WTC11 (cell line): Measurements from ENCODE around the gene FAM124A. TPM values are rescaled to one million over a fixed set of nuclear protein-coding genes. Genes with fewer than 3 reads are reported as not detected.
"Not testable (repeated sequence)": the region's sequence is repeated elsewhere in the genome, so short reads cannot be mapped to it uniquely, and the experiment has no call there.

Experiments used
- ATAC-seq: fragments of 200-7000 bp; cut with Tn5 transposase; 2 replicates; pipeline ENCODE4 v1.10.0; 2021; ENCODE audit warnings: mild to moderate bottlenecking, moderate library complexity
- CTCF ChIA-PET: fragments of 300-600 bp; sonication (Branson Sonifier 250); formaldehyde crosslinking; loops from one replicate; lab custom pipeline; 2021; ENCODE audit warnings: antibody characterized with exemption; lab: Charles Lee
- POLR2A ChIA-PET: fragments of 350-600 bp; sonication (Branson Sonifier 250); formaldehyde crosslinking; loops from one replicate; lab custom pipeline; 2021; ENCODE audit warnings: antibody characterized with exemption; lab: Charles Lee
- DNase-seq: peaks from one replicate; pipeline ENCODE4 v3.0.0; 2021; ENCODE audit warnings: low spot score
- H3K27ac Mint-ChIP-seq: 2 replicates; pipeline ENCODE4 v1.8.0; 2021; ENCODE audit warnings: mixed read lengths
- H3K27me3 Mint-ChIP-seq: 2 replicates; pipeline ENCODE4 v1.8.0; 2021; ENCODE audit warnings: low read depth, mild to moderate bottlenecking, moderate library complexity, mixed read lengths
- H3K36me3 Mint-ChIP-seq: 2 replicates; pipeline ENCODE4 v1.8.0; 2021; ENCODE audit warnings: mixed read lengths
- H3K4me1 Mint-ChIP-seq: 2 replicates; pipeline ENCODE4 v1.8.0; 2022; ENCODE audit warnings: mixed read lengths
- H3K4me3 Mint-ChIP-seq: 2 replicates; pipeline ENCODE4 v1.8.0; 2021; ENCODE audit warnings: mild to moderate bottlenecking, moderate library complexity, mixed read lengths
- H3K9me3 Mint-ChIP-seq: 2 replicates; pipeline ENCODE4 v1.8.0; 2021; ENCODE audit warnings: mixed read lengths
- GRHL2 ChIP-seq: fragments of 250-450 bp; sonication (Bioruptor Pico); IDR thresholded peaks from 2 replicates; pipeline ENCODE4 v1.8.0; 2022; ENCODE audit warnings: mild to moderate bottlenecking, moderate library complexity; ENCODE audit not compliant: insufficient replicate concordance, severe bottlenecking
- PRDM15 ChIP-seq: sonication (generic); formaldehyde crosslinking; IDR thresholded peaks from 2 replicates; pipeline ENCODE4 v1.8.0; 2022; ENCODE audit warnings: missing genetic modification reagents
- TEAD4 ChIP-seq: sonication (generic); formaldehyde crosslinking; IDR thresholded peaks from 2 replicates; pipeline ENCODE4 v1.8.0; 2022; ENCODE audit warnings: mild to moderate bottlenecking, missing genetic modification reagents
- ZNF121 ChIP-seq: sonication (generic); formaldehyde crosslinking; IDR thresholded peaks from 2 replicates; pipeline ENCODE4 v1.8.0; 2023; ENCODE audit warnings: missing genetic modification reagents
- ZNF281 ChIP-seq: sonication (generic); formaldehyde crosslinking; IDR thresholded peaks from 2 replicates; pipeline ENCODE4 v1.8.0; 2023; ENCODE audit warnings: mild to moderate bottlenecking, missing genetic modification reagents
- ZSCAN18 ChIP-seq: fragments of 250-450 bp; sonication (Bioruptor Pico); IDR thresholded peaks from 2 replicates; pipeline ENCODE4 v2.1.2; 2022; ENCODE audit warnings: mild to moderate bottlenecking, moderate library complexity
- total RNA-seq: library from RNA; stranded (reverse); gene quantifications from 3 replicates; pipeline ENCODE4 v1.2.3, GENCODE V29; 2021
- TF ChIP-seq, protein P1 (sequence below): sonication (generic); formaldehyde crosslinking; IDR thresholded peaks from 2 replicates; pipeline ENCODE4 v1.8.1; 2022; ENCODE audit warnings: missing genetic modification reagents, borderline replicate concordance

The FAM124A gene
- total RNA-seq, 1 experiment from 2014 or later: 45.8 TPM

- H3K36me3 Mint-ChIP-seq: peaks cover 44% of the 10 kb centered on the region
- no peak for DNase-seq
- TF ChIP-seq GRHL2 (CRISPR knock-in tag): no peak
- H3K27ac Mint-ChIP-seq: peak overlapping the region; percentile 59; the same call in 1 of the 2 replicates
- H3K4me3 Mint-ChIP-seq: no peak overlapping the region
- ChIA-PET CTCF (interaction anchor here (0.9 to 1.2 kb wide), 2 partner anchors 9 to 155 kb away, joined by 3 to 9 read pairs; no protein-coding TSS in a partner anchor), POLR2A (no interaction called here)
- no peaks in the 10 kb centered on the region for H3K27me3 Mint-ChIP-seq
- H3K9me3 Mint-ChIP-seq: no peaks in the 10 kb centered on the region
- H3K4me1 Mint-ChIP-seq: peaks cover 69% of the 10 kb centered on the region
- ATAC-seq: no peak
Observed at GRCh38 chr13:51280379-51280940, 58.3 kb downstream of the FAM124A start.

GRCh38 chr13:51282322-51282721, 60.1 kb downstream of the FAM124A start:
- Mint-ChIP-seq H3K4me1 (peaks cover 69% of the 10 kb centered on the region), H3K27ac (0 out of 2 replicates have a peak overlapping the region, but pooled peaks have one; percentile 42), H3K9me3 (no peaks in the 10 kb centered on the region), H3K4me3 (no peak overlapping the region), H3K36me3 (peaks cover 36% of the 10 kb centered on the region), H3K27me3 (no peaks in the 10 kb centered on the region)
- TF ChIP-seq ZNF121 (CRISPR knock-in tag): no peak
- no peak for TF ChIP-seq ZSCAN18 (CRISPR knock-in tag)
- TF ChIP-seq ZNF281 (CRISPR knock-in tag): no peak
- TF ChIP-seq, protein P1, sequence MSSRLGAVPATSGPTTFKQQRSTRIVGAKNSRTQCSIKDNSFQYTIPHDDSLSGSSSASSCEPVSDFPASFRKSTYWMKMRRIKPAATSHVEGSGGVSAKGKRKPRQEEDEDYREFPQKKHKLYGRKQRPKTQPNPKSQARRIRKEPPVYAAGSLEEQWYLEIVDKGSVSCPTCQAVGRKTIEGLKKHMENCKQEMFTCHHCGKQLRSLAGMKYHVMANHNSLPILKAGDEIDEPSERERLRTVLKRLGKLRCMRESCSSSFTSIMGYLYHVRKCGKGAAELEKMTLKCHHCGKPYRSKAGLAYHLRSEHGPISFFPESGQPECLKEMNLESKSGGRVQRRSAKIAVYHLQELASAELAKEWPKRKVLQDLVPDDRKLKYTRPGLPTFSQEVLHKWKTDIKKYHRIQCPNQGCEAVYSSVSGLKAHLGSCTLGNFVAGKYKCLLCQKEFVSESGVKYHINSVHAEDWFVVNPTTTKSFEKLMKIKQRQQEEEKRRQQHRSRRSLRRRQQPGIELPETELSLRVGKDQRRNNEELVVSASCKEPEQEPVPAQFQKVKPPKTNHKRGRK (CRISPR knock-in tag): no peak
- TF ChIP-seq PRDM15 (CRISPR knock-in tag): no peak
- no peak for TF ChIP-seq TEAD4
- ChIA-PET POLR2A (interaction anchor here (0.7 kb wide), 1 partner anchor 107 kb away, joined by 3 read pairs; no protein-coding TSS in a partner anchor), CTCF (interaction anchor here (1.0 to 2.0 kb wide), 4 partner anchors 21 to 158 kb away, joined by 3 to 6 read pairs (median 4); no protein-coding TSS in a partner anchor)
- no peak for ATAC-seq
- no peak for DNase-seq

GRCh38 chr13:51282923-51283322, 60.7 kb downstream of the FAM124A start:
- not testable (repeated sequence) for ATAC-seq, H3K9me3 Mint-ChIP-seq, H3K27me3 Mint-ChIP-seq, DNase-seq, H3K27ac Mint-ChIP-seq, H3K4me3 Mint-ChIP-seq
- Mint-ChIP-seq H3K4me1 (peaks cover 71% of the 10 kb centered on the region), H3K36me3 (peaks cover 35% of the 10 kb centered on the region)
- TF ChIP-seq ZNF121 (CRISPR knock-in tag): peak; percentile 92
- ChIA-PET CTCF (interaction anchor here (0.7 to 2.0 kb wide), 7 partner anchors 21 to 515 kb away, joined by 3 to 6 read pairs (median 3); no protein-coding TSS in a partner anchor), POLR2A (interaction anchor here (0.7 kb wide), 2 partner anchors 108 to 986 kb away, joined by 3 read pairs; no protein-coding TSS in a partner anchor)
